ENCODE results near the gene TBC1D3H.
"Not testable (repeated sequence)": the region's sequence is repeated elsewhere in the genome, so short reads cannot be mapped to it uniquely, and the experiment has no call there.

TBC1D3H gene

GRCh38 chr17:36388385-36389245 is at the start of gene TBC1D3H:
TSS of gene TBC1D3H (minus strand) at chr17:36388435. CDS start at chr17:36386895, 1,540 bp downstream.
- not testable (repeated sequence) for DNase-seq (ENCODE audit: low read depth)

- not testable (repeated sequence) for DNase-seq (ENCODE audit: low read depth)
These were observed 40.7 kb upstream of the TBC1D3H start for GRCh38 chr17:36428891-36429290.

GRCh38 chr17:36415180-36415941 is 27.1 kb upstream of the TBC1D3H start:
- not testable (repeated sequence) for DNase-seq (ENCODE audit: low read depth)

- not testable (repeated sequence) for DNase-seq (ENCODE audit: low read depth)
These were observed 2.9 kb upstream of the TBC1D3H start for GRCh38 chr17:36390943-36391645.

GRCh38 chr17:36375938-36376337 is 12.3 kb downstream of the TBC1D3H start:
- DNase-seq (ENCODE audit: low read depth), result not testable (repeated sequence)

GRCh38 chr17:36362496-36362895 is 25.7 kb downstream of the TBC1D3H start:
- DNase-seq (ENCODE audit: low read depth), result not testable (repeated sequence)
